Purkinje cell (primary cell): Measurements from ENCODE around the gene APOL1. TPM values are rescaled to one million over a fixed set of nuclear protein-coding genes. Genes with fewer than 3 reads are reported as not detected.

Experiments used
- polyA plus RNA-seq: library from polyadenylated mRNA; unstranded; fragments of >200 nt; fragmentation: Nextera tagmentation; gene quantifications from 2 replicates; pipeline ENCODE4 v1.2.1, GENCODE V29; 2014

Gene APOL1
- polyA plus RNA-seq, result 0.17 TPM in 1 of 2 replicates, not detected in the other

GRCh38 chr22:36252754-36253522 is at the start of gene APOL1:
APOL1 (plus strand) TSS chr22:36253133; CDS start chr22:36254956, 1,823 bp downstream.

GRCh38 chr22:36239401-36240171 is 13.3 kb upstream of the APOL1 start, which contains the start of gene APOL2:
APOL2 (minus strand) TSS chr22:36239527; CDS start chr22:36233162, 6,365 bp downstream.

Other genes with a start within 250 kb of the APOL1 start
- gene RBFOX2, start 224.3 kb upstream of the APOL1 start, polyA plus RNA-seq, result 99.6 and 106 TPM in 2 replicates
- gene APOL3, start 92.4 kb upstream of the APOL1 start, polyA plus RNA-seq, result not detected in 2 replicates
- not detected in 2 replicates for gene APOL4, start 51.3 kb upstream of the APOL1 start, polyA plus RNA-seq
- gene APOL2, start 13.6 kb upstream of the APOL1 start, polyA plus RNA-seq, result 16.6 and 23.8 TPM in 2 replicates
- gene MYH9, start 134.8 kb downstream of the APOL1 start, polyA plus RNA-seq, result 0.84 and 7.9 TPM in 2 replicates
- gene TXN2, start 228.5 kb downstream of the APOL1 start, polyA plus RNA-seq, result 78.1 and 107 TPM in 2 replicates